Left lung (tissue), 10 donors: ENCODE measurements around the gene GPC6. TPM values are rescaled to one million over a fixed set of nuclear protein-coding genes. Genes with fewer than 3 reads are reported as not detected.

Experiments
- ATAC-seq: fragments of 200-7000 bp; cut with Tn5 transposase; one replicate; pipeline ENCODE4 v1.9.1; 2020; ENCODE audit warnings: moderate library complexity
- DNase-seq, 4 donors: peaks; one replicate each; pipeline ENCODE4 v3.0.0-alpha.2; 2013 to 2020
- H3K27ac ChIP-seq, 2 donors: fragments of 200-600 bp; sonication (generic) in 1 of 2; one replicate each; pipeline versions ENCODE4 v1.5.0 to v1.8.0; 2020 to 2021
- H3K27me3 ChIP-seq, 2 donors: fragments of 200-600 bp; sonication (generic) in 1 of 2; one replicate each; pipeline versions ENCODE4 v1.5.0 to v1.8.0; 2020 to 2021
- H3K36me3 ChIP-seq, 2 donors: fragments of 200-600 bp; sonication (generic) in 1 of 2; one replicate each; pipeline versions ENCODE4 v1.5.0 to v1.8.0; 2020 to 2021
- H3K4me1 ChIP-seq, 2 donors: fragments of 200-600 bp; one replicate each; pipeline ENCODE4 v1.8.0; 2021
- H3K4me3 ChIP-seq, 2 donors: fragments of 200-600 bp; sonication (generic) in 1 of 2; one replicate each; pipeline versions ENCODE4 v1.5.0 to v1.8.0; 2020 to 2021; ENCODE audit warnings: mild to moderate bottlenecking in 1 of 2
- H3K9me3 ChIP-seq, 2 donors: fragments of 200-600 bp; sonication (generic) in 1 of 2; one replicate each; pipeline versions ENCODE4 v1.5.0 to v1.8.0; 2020 to 2021
- CTCF ChIP-seq, 2 donors: fragments of 200-600 bp; sonication (generic) in 1 of 2; IDR thresholded peaks; one replicate each; pipeline versions ENCODE4 v1.5.0 to v1.8.0; 2021; ENCODE audit warnings: antibody characterized with exemption in 2 of 2
- intact Hi-C, 2 donors: fragments of 100-400 bp; cut with DNase I; formaldehyde crosslinking; loops; one replicate each; pipeline versions ENCODE4 v1.11.2 to v1.14.2; 2022
- polyA plus RNA-seq, 6 donors: library from polyadenylated mRNA; unstranded; fragments of 120-200 nt; gene quantifications; one replicate each; pipeline ENCODE4 v1.2.1, GENCODE V29; 2013; ENCODE audit not compliant: insufficient read length in 6 of 6
- total RNA-seq, 2 donors: library from RNA; stranded (reverse); fragmentation: NEBNext Ultra II Directional; extraction: Animal tissue kit (Norgen Biotek cat#: 25700); gene quantifications; one replicate each; pipeline ENCODE4 v1.2.1, GENCODE V29; 2021
- donor health status: DM: no; HTN: yes; CAD: no.
- donor health status: DM: no; HTN: no; CAD: no.

The GPC6 gene
- total and polyA plus RNA-seq, 8 donors, result 9.6 to 25.8 (median 21.1) TPM

- TF ChIP-seq CTCF (IDR thresholded peaks at IDR 0.05), result no peak
- no peak for ATAC-seq
- no peak overlapping the region for H3K4me3 ChIP-seq
- H3K4me1 ChIP-seq, result no peaks in the 10 kb centered on the region
- no peaks in the 10 kb centered on the region for H3K9me3 ChIP-seq
- no peak overlapping the region for H3K27ac ChIP-seq
- no peak for DNase-seq
- H3K36me3 ChIP-seq, result no peaks in the 10 kb centered on the region
- no peaks in the 10 kb centered on the region for H3K27me3 ChIP-seq
- intact Hi-C loops, result no loop called here
Observed at GRCh38 chr13:93903909-93904308, 677.3 kb downstream of the GPC6 start.

- Histone ChIP-seq H3K4me1 (no peaks in the 10 kb centered on the region), H3K27me3 (no peaks in the 10 kb centered on the region), H3K36me3 (no peaks in the 10 kb centered on the region), H3K27ac (peak overlapping the region in 1 of 2 donors; percentile 54), H3K9me3 (no peaks in the 10 kb centered on the region), H3K4me3 (no peak overlapping the region)
- intact Hi-C loops, result no loop called here
- DNase-seq, result no peak
- ATAC-seq, result peak; percentile 57
- TF ChIP-seq CTCF (IDR thresholded peaks at IDR 0.05), result no peak
Observed at GRCh38 chr13:93915269-93915809, 688.7 kb downstream of the GPC6 start.

- ATAC-seq, result no peak
- H3K36me3 ChIP-seq, result no peaks in the 10 kb centered on the region
- intact Hi-C loops, result no loop called here
- no peak overlapping the region for H3K27ac ChIP-seq
- TF ChIP-seq CTCF (IDR thresholded peaks at IDR 0.05), result no peak
- H3K4me3 ChIP-seq, result no peak overlapping the region
- no peaks in the 10 kb centered on the region for H3K4me1 ChIP-seq
- peaks cover 0 to 6% of the 10 kb centered on the region in 2 donors for H3K9me3 ChIP-seq
- DNase-seq, result no peak
- H3K27me3 ChIP-seq, result no peaks in the 10 kb centered on the region
Observed at GRCh38 chr13:93922063-93922855, 695.7 kb downstream of the GPC6 start.

DNA sequence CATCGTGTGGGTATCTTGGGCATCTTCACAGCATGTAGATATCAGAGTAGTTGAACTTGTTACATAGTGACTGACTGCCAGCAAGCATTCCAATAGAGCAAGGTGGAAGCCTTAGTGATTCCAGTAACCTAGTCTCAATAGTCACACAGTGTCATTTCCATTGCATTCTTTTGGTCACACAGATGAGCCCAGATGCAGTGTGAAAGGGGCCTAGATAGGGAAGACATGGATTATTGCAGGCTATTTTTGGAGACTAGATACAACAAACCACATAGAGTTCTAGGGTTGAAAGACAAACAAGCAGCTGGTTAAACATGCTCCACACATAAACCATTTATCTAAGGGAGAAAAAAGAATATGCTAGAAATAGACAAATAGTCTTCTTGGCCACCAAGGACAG lies 699.4 kb downstream of the GPC6 start:
- intact Hi-C loops, result no loop called here
- Histone ChIP-seq H3K9me3 (peaks cover 0 to 6% of the 10 kb centered on the region in 2 donors), H3K36me3 (no peaks in the 10 kb centered on the region), H3K27ac (no peak overlapping the region), H3K4me1 (no peaks in the 10 kb centered on the region), H3K4me3 (no peak overlapping the region), H3K27me3 (no peaks in the 10 kb centered on the region)
- no peak for ATAC-seq
- no peak for TF ChIP-seq CTCF (IDR thresholded peaks at IDR 0.05)
- DNase-seq, result no peak

GRCh38 chr13:93926425-93926824 lies 699.8 kb downstream of the GPC6 start:
- H3K4me3 ChIP-seq, result no peak overlapping the region
- intact Hi-C loops, result no loop called here
- H3K9me3 ChIP-seq, result peaks cover 0 to 3% of the 10 kb centered on the region in 2 donors
- H3K27me3 ChIP-seq, result no peaks in the 10 kb centered on the region
- no peak overlapping the region for H3K27ac ChIP-seq
- H3K4me1 ChIP-seq, result no peaks in the 10 kb centered on the region
- TF ChIP-seq CTCF (IDR thresholded peaks at IDR 0.05), result no peak
- no peaks in the 10 kb centered on the region for H3K36me3 ChIP-seq
- DNase-seq (no peak), ATAC-seq (no peak)
